Measurements from ENCODE around the gene ARL15.
A peak's percentile ranks its signal among the peaks of the same experiment; 100 is the strongest.

The ARL15 gene

GRCh38 chr5:54243483-54244080 is 66.8 kb downstream of the ARL15 start:
- peak; percentile 33 for DNase-seq (ENCODE audit: low read depth)

DNA sequence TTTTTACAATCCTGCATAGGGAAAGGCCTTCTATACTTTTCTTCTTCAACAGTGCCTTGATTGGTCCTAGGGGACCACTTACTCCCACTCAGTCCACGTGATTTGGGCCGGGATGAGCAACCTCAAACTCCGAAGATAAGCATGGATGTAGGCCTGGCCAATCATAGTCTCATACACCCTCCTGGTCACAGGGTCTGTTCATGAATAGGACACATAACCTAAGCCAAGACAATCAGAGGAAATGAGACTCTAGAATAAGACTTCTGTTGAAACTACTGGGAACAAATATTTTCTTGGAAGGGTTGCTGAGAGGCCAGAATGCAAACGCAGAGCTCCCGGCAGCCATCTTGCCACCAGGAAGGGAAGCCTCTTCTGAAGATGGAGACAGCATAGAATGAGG is 68.1 kb downstream of the ARL15 start:
- DNase-seq (ENCODE audit: low read depth): no peak

GRCh38 chr5:54234304-54234933 is 76.0 kb downstream of the ARL15 start:
- DNase-seq (ENCODE audit: low read depth): peak; percentile 31

- no peak for DNase-seq (ENCODE audit: low read depth)
Measured at GRCh38 chr5:54230936-54231685, 79.3 kb downstream of the ARL15 start.

GRCh38 chr5:54229041-54229780 is 81.2 kb downstream of the ARL15 start:
- peak; percentile 31 for DNase-seq (ENCODE audit: low read depth)

GRCh38 chr5:54227759-54228158 is 82.6 kb downstream of the ARL15 start:
- no peak for DNase-seq (ENCODE audit: low read depth)

- DNase-seq (ENCODE audit: low read depth): no peak
Measured at GRCh38 chr5:54227109-54227508, 83.3 kb downstream of the ARL15 start.

GRCh38 chr5:54226215-54226614 is 84.2 kb downstream of the ARL15 start:
- no peak for DNase-seq (ENCODE audit: low read depth)

DNA sequence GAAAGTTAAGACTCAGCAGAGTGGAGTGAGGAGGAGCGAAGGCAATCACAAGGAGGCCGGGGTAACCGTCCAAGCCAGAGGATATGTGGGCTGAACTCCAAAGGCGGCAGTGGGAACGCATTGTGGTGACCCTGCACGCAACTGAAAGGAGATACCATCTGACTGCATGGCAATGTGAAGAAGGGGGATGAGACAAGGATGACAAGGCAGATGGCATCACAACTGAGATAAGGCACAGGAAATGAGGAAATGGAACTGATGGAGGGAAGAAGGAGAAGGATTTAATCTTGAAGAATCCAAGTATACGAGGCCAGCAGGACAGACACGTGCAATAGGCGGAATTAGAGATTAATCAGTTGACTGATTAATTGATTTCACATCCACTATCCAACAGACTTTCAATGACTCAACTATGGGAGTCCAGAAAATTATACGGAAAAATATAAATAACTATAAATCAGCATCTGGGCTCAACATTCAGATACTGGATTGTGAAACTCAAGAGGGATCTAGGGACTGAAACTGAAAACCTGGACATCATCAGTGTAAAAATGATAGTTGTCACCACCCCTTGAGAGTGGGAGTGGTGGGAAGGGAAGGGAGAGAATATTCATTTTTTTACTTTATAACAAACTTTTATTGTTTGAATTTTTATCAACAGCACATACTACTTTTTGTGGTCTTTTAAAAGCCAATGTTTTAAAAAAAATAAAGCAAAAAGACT is 86.1 kb downstream of the ARL15 start:
- DNase-seq (ENCODE audit: low read depth): no peak

DNA sequence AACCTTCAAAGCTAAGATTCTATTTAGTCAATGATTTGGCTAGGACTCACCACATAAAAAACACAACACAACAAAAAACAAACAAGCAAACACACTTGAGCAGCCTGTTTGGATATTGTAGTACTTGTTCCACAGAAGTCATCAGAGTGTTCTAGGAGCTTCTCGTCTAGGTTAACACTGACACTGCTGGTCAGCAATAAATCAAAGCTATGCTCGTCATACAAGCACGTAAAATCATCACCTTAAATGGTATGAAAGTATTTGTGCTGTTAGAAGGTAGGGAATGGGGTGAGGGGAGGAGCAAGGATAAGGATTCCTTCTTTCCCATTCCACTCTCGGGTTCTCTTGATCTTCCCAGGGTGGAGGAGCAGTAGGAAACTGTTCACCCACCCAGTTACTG is 88.0 kb downstream of the ARL15 start:
- no peak for DNase-seq (ENCODE audit: low read depth)

GRCh38 chr5:54221135-54221534 is 89.2 kb downstream of the ARL15 start:
- DNase-seq (ENCODE audit: low read depth): no peak

- no peak for DNase-seq (ENCODE audit: low read depth)
Measured at GRCh38 chr5:54220230-54221040, 89.9 kb downstream of the ARL15 start.

- peak; percentile 59 for DNase-seq (ENCODE audit: low read depth)
Measured at GRCh38 chr5:54217826-54218503, 92.4 kb downstream of the ARL15 start.

DNA sequence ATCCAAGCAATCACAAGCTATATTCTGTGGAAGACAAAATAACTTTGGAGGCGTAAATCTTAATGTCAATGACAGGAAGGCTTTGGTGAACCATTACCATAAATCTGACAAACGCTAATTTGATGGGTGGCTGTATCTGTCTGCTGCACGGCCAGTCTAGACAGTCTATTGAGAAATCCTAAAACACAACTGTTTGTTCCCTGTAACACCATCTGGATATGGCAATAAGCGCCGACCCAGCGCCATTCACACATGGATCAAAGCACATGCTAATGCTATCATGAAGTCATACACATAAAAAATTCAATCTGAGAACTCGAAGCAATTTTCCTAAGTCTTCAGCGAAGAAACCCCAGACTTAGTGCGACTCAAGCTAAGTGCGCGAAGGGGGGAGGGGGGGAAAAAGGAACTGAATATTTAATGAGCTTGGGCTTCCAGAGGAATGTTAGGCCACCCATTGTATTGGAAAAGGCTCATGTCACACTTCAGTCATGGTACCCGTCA is 95.1 kb downstream of the ARL15 start:
- DNase-seq (ENCODE audit: low read depth): no peak

GRCh38 chr5:54214722-54215121 is 95.7 kb downstream of the ARL15 start:
- DNase-seq (ENCODE audit: low read depth): no peak

- DNase-seq (ENCODE audit: low read depth): no peak
Measured at GRCh38 chr5:54212331-54212730, 98.0 kb downstream of the ARL15 start.

DNA sequence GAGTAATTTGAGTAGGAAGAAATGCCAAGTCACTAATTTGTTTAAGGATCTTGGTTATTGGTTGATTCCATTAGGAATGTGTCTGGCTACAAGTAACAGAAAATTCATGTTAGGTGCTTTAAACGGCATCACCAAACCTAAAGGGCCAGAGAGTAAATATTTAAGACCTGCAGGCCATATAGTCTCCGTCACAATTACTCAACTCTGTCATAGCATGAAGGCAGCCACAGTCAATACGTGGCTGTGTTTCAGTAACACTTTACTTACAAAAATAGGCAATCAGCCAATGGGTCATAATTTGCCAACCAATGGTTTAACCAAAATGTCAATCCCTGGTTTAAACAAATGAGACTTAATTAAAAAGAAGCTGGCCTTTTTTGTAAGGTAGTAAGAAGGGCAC is 98.5 kb downstream of the ARL15 start:
- DNase-seq (ENCODE audit: low read depth): no peak

DNA sequence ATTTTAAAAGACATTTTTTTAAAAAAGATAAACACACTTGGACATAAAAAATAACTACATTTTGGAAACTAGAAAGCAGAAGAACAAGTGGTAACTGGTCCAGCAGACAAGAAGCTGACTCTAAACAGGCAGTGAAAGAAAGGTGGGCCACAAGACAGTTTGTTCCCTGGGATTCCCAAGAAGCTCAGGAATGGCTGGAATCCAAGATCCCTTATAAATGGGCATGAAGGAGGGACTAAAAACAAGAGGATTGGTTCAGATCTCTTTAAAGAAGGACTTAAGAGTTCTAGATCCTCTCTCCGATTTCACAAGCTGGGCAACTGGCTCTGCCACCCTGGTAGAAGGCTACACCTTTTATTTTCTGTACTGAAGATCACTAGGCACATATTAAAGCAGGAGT is 102.8 kb downstream of the ARL15 start:
- DNase-seq (ENCODE audit: low read depth): no peak

DNA sequence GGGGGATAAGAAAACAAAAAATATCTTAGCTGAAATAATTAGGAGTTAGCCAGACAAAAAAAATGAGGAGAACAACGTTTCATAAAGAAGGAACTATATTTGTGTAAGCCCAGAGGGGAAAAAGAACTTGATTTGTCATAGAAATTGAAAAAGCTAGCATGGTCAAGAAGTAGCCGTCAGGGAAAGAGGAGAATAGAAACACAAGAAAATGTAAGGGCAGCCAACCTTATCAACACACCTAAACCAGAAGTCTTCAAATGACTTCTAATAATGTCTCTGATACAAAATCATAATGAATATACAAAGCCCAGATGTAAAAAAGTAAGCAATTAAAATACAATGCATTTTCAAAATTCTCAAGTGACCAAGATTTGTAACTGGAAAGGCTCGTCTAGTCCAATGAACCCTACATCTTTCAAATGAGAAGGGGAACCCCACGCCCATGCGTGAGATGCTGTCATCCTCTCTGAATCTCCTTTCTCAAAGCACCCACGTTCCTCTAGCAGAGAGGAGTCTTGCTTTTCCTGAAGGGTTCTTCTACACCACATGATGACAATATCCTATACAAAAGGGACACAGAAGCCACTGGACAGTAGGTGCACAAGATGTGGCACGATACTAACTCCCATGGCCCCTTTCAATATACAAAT is 103.7 kb downstream of the ARL15 start:
- DNase-seq (ENCODE audit: low read depth): no peak

- no peak for DNase-seq (ENCODE audit: low read depth)
Measured at GRCh38 chr5:54205918-54206317, 104.5 kb downstream of the ARL15 start.
